ENCODE data around the gene TNKS2. TPM values are rescaled to one million over a fixed set of nuclear protein-coding genes. Genes with fewer than 3 reads are reported as not detected.
"Not testable (repeated sequence)": the region's sequence is repeated elsewhere in the genome, so short reads cannot be mapped to it uniquely, and the experiment has no call there.

The TNKS2 gene
- total RNA-seq, 1 donor from 2014 or later: 36.3 TPM

- Histone ChIP-seq H3K27me3 (no peaks in the 10 kb centered on the region), H3K4me3 (no peak overlapping the region), H3K4me1 (peaks cover 66% of the 10 kb centered on the region), H3K36me3 (no peaks in the 10 kb centered on the region), H3K27ac (no peak overlapping the region), H3K9me3 (no peaks in the 10 kb centered on the region)
- no peak for DNase-seq (ENCODE audit: extremely low spot score in 2 of 2)
- intact Hi-C loops (cut with DNase I): no loop called here
- no peak for TF ChIP-seq POLR2A (IDR thresholded peaks at IDR 0.05)
These were observed 5.9 kb downstream of the TNKS2 start for GRCh38 chr10:91804126-91804510.

- Histone ChIP-seq H3K9me3 (no peaks in the 10 kb centered on the region), H3K4me3 (no peak overlapping the region), H3K27me3 (no peaks in the 10 kb centered on the region), H3K36me3 (no peaks in the 10 kb centered on the region), H3K27ac (no peak overlapping the region), H3K4me1 (peaks cover 56% of the 10 kb centered on the region)
- TF ChIP-seq POLR2A (IDR thresholded peaks at IDR 0.05) (no peak), CTCF (IDR thresholded peaks at IDR 0.05) (no peak), POLR2AphosphoS5 (IDR thresholded peaks at IDR 0.05; ENCODE audit: insufficient read depth in 1 of 2, low read depth in 1 of 2) (no peak)
- intact Hi-C loops (cut with DNase I): no loop called here
- DNase-seq (ENCODE audit: extremely low spot score in 2 of 2): no peak
These were observed 7.0 kb downstream of the TNKS2 start for GRCh38 chr10:91805110-91805838.

GRCh38 chr10:91807264-91807663, 9.0 kb downstream of the TNKS2 start:
- H3K27me3 ChIP-seq; H3K36me3 ChIP-seq; DNase-seq (ENCODE audit: extremely low spot score in 2 of 2); H3K4me3 ChIP-seq; H3K27ac ChIP-seq; intact Hi-C loops (cut with DNase I); H3K9me3 ChIP-seq: not testable (repeated sequence)
- H3K4me1 ChIP-seq: peaks cover 52% of the 10 kb centered on the region

GRCh38 chr10:91813251-91813650, 15.0 kb downstream of the TNKS2 start:
- TF ChIP-seq POLR2AphosphoS5 (IDR thresholded peaks at IDR 0.05; ENCODE audit: insufficient read depth in 1 of 2, low read depth in 1 of 2) (no peak), POLR2A (IDR thresholded peaks at IDR 0.05) (no peak), CTCF (IDR thresholded peaks at IDR 0.05) (no peak)
- no peaks in the 10 kb centered on the region for H3K27me3 ChIP-seq
- no peak overlapping the region for H3K27ac ChIP-seq
- intact Hi-C loops (cut with DNase I): no loop called here
- H3K4me3 ChIP-seq: no peak overlapping the region
- H3K36me3 ChIP-seq: peaks cover 0 to 21% of the 10 kb centered on the region in 2 donors
- peaks cover 14% of the 10 kb centered on the region for H3K4me1 ChIP-seq
- H3K9me3 ChIP-seq: no peaks in the 10 kb centered on the region
- no peak for DNase-seq (ENCODE audit: extremely low spot score in 2 of 2)

- no peaks in the 10 kb centered on the region for H3K4me1 ChIP-seq
- peaks cover 0 to 50% of the 10 kb centered on the region in 2 donors for H3K36me3 ChIP-seq
- H3K4me3 ChIP-seq: no peak overlapping the region
- TF ChIP-seq POLR2AphosphoS5 (IDR thresholded peaks at IDR 0.05; ENCODE audit: insufficient read depth in 1 of 2, low read depth in 1 of 2): no peak
- no peak for TF ChIP-seq POLR2A (IDR thresholded peaks at IDR 0.05)
- no peak for TF ChIP-seq CTCF (IDR thresholded peaks at IDR 0.05)
- no peak overlapping the region for H3K27ac ChIP-seq
- intact Hi-C loops (cut with DNase I): no loop called here
- no peaks in the 10 kb centered on the region for H3K9me3 ChIP-seq
- H3K27me3 ChIP-seq: no peaks in the 10 kb centered on the region
- no peak for DNase-seq (ENCODE audit: extremely low spot score in 2 of 2)
These were observed 18.8 kb downstream of the TNKS2 start for GRCh38 chr10:91816981-91817380.

- H3K4me3 ChIP-seq: no peak overlapping the region
- H3K27me3 ChIP-seq: no peaks in the 10 kb centered on the region
- H3K9me3 ChIP-seq: no peaks in the 10 kb centered on the region
- DNase-seq (ENCODE audit: extremely low spot score in 2 of 2): no peak
- TF ChIP-seq POLR2A (IDR thresholded peaks at IDR 0.05) (no peak), CTCF (IDR thresholded peaks at IDR 0.05) (no peak), POLR2AphosphoS5 (IDR thresholded peaks at IDR 0.05; ENCODE audit: insufficient read depth in 1 of 2, low read depth in 1 of 2) (no peak)
- H3K36me3 ChIP-seq: peaks cover 0 to 67% of the 10 kb centered on the region in 2 donors
- intact Hi-C loops (cut with DNase I): no loop called here
- no peak overlapping the region for H3K27ac ChIP-seq
- no peaks in the 10 kb centered on the region for H3K4me1 ChIP-seq
These were observed 21.9 kb downstream of the TNKS2 start for GRCh38 chr10:91820144-91820543.
